ENCODE results near the gene FAM131B.

DNA sequence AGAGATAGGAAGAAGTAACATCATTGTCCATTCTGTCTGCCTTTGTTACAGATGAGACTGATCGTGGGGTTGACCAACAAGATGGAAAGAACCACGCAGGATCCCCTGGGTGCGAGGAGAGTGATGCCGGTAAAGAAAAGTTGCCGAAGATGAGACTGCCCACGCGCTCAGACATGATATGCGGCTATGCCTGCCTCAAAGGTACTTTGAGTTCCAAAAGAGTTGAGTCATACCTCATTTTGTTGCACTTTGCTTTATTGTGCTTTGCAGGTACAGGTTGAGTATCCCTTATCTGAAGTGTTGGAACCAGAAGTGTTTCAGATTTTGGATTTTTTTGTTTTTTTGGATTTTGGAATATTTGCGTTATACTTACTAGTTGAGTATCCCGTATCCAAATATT, 58.8 kb downstream of the FAM131B start:
- TF ChIP-seq, protein P1, sequence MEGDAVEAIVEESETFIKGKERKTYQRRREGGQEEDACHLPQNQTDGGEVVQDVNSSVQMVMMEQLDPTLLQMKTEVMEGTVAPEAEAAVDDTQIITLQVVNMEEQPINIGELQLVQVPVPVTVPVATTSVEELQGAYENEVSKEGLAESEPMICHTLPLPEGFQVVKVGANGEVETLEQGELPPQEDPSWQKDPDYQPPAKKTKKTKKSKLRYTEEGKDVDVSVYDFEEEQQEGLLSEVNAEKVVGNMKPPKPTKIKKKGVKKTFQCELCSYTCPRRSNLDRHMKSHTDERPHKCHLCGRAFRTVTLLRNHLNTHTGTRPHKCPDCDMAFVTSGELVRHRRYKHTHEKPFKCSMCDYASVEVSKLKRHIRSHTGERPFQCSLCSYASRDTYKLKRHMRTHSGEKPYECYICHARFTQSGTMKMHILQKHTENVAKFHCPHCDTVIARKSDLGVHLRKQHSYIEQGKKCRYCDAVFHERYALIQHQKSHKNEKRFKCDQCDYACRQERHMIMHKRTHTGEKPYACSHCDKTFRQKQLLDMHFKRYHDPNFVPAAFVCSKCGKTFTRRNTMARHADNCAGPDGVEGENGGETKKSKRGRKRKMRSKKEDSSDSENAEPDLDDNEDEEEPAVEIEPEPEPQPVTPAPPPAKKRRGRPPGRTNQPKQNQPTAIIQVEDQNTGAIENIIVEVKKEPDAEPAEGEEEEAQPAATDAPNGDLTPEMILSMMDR (IDR thresholded peaks at IDR 0.05; ENCODE audit: poor library complexity): no peak
- no peak for TF ChIP-seq EZH2 (IDR thresholded peaks at IDR 0.05; ENCODE audit: borderline replicate concordance)
- no peak for TF ChIP-seq EZH2phosphoT487 (IDR thresholded peaks at IDR 0.05; ENCODE audit: low read depth, severe bottlenecking, unreplicated experiment)

All from hepatocyte (in vitro differentiated cells).